Erythroblast (primary cell): ENCODE data around the gene GTF3C1.

Source experiments
- GATA1 ChIP-seq: IDR thresholded peaks from 2 replicates; pipeline ENCODE4 v1.6.1; 2011; ENCODE audit warnings: low read depth, mild to moderate bottlenecking, control low read depth, low read length, moderate library complexity
- POLR2A ChIP-seq: IDR thresholded peaks from 2 replicates; pipeline ENCODE4 v1.6.1; 2011; ENCODE audit warnings: mild to moderate bottlenecking, low read length

GRCh38 chr16:27485811-27486210 is 63.9 kb downstream of the GTF3C1 start:
- TF ChIP-seq POLR2A (no peak), GATA1 (no peak)
